ENCODE measurements around the gene UBE2L6. TPM values are rescaled to one million over a fixed set of nuclear protein-coding genes. Genes with fewer than 3 reads are reported as not detected.

The UBE2L6 gene
- total and polyA plus RNA-seq, 8 donors: 56.1 to 109 (median 63.8) TPM

DNA sequence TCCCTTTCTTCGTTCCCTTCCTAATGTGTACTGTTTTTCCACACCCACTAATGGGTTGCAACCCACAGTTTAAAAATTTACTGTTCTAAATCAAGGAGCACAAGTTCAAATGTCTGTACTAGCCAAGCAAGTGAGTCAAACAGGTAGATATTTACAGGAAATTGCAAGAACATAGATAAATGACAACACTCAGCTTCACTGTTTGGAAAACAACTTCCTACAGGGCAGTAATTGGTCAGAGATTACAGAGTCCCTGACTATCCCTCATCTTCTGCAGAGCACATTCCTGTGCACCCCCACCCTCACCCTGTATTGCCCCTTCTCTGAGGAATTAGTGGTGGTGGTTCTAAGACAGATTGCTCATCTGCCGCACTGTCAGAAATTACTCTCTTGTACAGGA is 31.9 kb upstream of the UBE2L6 start:
- H3K27ac ChIP-seq: peak overlapping the region; percentile 69 to 72
- no peaks in the 10 kb centered on the region for H3K27me3 ChIP-seq
- TF ChIP-seq, protein P1, sequence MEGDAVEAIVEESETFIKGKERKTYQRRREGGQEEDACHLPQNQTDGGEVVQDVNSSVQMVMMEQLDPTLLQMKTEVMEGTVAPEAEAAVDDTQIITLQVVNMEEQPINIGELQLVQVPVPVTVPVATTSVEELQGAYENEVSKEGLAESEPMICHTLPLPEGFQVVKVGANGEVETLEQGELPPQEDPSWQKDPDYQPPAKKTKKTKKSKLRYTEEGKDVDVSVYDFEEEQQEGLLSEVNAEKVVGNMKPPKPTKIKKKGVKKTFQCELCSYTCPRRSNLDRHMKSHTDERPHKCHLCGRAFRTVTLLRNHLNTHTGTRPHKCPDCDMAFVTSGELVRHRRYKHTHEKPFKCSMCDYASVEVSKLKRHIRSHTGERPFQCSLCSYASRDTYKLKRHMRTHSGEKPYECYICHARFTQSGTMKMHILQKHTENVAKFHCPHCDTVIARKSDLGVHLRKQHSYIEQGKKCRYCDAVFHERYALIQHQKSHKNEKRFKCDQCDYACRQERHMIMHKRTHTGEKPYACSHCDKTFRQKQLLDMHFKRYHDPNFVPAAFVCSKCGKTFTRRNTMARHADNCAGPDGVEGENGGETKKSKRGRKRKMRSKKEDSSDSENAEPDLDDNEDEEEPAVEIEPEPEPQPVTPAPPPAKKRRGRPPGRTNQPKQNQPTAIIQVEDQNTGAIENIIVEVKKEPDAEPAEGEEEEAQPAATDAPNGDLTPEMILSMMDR (IDR thresholded peaks at IDR 0.05): no peak
- H3K9me3 ChIP-seq: no peaks in the 10 kb centered on the region
- no peak for ATAC-seq
- peaks cover 0 to 10% of the 10 kb centered on the region in 2 donors for H3K36me3 ChIP-seq
- peaks cover 9 to 21% of the 10 kb centered on the region in 2 donors for H3K4me1 ChIP-seq
- no peak for DNase-seq
- intact Hi-C loops (cut with DNase I): no loop called here
- peak overlapping the region in 1 of 2 donors; percentile 56 for H3K4me3 ChIP-seq

DNA sequence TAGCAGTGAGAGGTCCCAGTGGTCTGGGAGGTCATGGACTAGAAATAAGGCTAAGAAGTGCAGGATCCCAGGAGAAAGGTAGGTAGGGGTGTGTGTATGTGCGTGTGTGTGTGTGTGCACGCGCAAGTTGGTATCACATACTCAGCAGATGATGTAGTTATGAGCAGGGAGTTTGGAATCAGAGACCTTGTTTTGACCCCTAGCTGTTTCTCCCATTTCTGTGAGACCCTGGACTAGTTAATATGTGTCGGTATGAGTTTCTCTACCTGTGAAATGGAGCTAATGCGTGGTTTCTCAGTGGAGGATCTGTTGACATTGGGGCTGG is 31.3 kb upstream of the UBE2L6 start:
- peak in 1 of 4 donors; percentile 45 for DNase-seq
- no peaks in the 10 kb centered on the region for H3K9me3 ChIP-seq
- intact Hi-C loops (cut with DNase I): no loop called here

DNA sequence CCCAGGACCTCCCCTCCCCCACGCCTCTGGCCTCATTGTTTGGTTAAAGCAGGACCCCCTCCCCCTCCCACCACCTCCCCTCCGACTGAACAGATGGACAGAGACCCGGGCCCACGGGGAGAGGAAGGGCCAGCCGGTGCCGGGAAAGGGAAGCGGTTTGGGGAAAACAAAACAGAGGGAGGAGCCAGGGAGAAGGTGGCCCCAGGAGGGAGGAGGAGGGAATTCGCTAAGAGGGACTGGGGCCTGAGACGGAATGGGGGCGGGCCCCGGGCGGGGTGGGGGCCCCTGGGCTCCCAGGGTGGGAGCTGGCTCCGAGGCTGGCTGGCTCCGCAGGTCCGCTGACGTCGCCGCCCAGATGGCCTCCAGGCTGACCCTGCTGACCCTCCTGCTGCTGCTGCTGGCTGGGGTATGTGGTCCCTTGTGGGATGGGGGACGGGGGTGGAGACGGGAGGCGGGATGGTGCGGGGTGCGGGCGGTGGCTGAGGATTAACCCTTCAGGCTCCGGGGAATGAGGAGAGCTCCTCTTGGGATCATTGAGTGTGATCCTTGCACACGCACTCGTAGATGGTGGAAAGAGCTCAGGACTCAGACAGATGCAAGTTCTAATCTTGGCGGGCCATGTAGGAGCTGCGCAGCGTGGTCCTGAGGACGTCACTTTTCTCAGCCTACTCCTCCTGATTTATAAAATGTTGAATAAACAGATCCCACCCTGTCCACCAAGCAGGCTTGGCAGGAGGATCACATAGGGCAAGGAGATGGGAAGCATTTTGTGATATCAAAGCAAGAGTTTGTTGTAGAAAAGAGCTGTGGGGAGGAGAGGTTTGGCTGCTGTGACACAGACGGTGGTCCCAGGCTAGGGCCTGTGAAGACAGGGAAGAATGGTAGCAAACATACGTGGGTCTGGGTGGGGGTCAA is 30.7 kb upstream of the UBE2L6 start:
- Histone ChIP-seq H3K9me3 (no peaks in the 10 kb centered on the region), H3K27ac (peak overlapping the region; percentile 69 to 72), H3K27me3 (no peaks in the 10 kb centered on the region), H3K4me1 (peaks cover 9 to 16% of the 10 kb centered on the region in 2 donors), H3K4me3 (peak overlapping the region; percentile 52 to 56), H3K36me3 (peaks cover 0 to 10% of the 10 kb centered on the region in 2 donors)
- intact Hi-C loops (cut with DNase I): no loop called here
- TF ChIP-seq, protein P1 (IDR thresholded peaks at IDR 0.05): no peak
- ATAC-seq (peak; percentile 98), DNase-seq (peak; percentile 83 to 92 (median 85))

More for the DNA sequence above, 31.3 kb upstream of the UBE2L6 start:
- TF ChIP-seq, protein P1 (IDR thresholded peaks at IDR 0.05): no peak
- Histone ChIP-seq H3K27me3 (no peaks in the 10 kb centered on the region), H3K4me1 (peaks cover 9 to 21% of the 10 kb centered on the region in 2 donors), H3K4me3 (peak overlapping the region; percentile 52 to 56), H3K36me3 (peaks cover 0 to 10% of the 10 kb centered on the region in 2 donors), H3K27ac (peak overlapping the region; percentile 69 to 72)
- ATAC-seq: no peak

DNA sequence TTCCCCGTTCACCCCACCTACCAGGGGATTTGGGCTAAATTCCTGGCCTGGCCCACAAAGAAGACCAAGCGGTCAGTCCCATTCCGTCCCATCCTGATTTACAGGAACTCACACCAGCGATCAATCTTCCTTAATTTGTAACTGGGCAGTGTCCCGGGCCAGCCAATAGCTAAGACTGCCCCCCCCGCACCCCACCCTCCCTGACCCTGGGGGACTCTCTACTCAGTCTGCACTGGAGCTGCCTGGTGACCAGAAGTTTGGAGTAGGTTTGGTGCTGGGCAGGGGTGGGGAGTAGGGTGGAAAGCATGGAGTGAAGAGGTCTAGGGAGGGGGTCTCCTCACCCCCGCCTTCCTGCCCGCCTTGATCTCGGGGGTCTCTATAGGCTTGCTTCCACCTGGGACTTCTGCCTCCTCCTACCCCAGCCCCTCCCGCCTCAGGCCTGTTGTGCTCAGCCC is 30.0 kb upstream of the UBE2L6 start, which contains the start of gene SERPING1:
SERPING1 (plus strand) TSS at position 225 of the 455 bp plus-strand sequence. CDS start 586 bp downstream, outside the sequence.
- intact Hi-C loops (cut with DNase I): no loop called here
- Histone ChIP-seq H3K27ac (peak within 1 kb of the TSS; percentile 69 to 72), H3K36me3 (peaks cover 0 to 5% of the 10 kb centered on the region in 2 donors), H3K27me3 (no peaks in the 10 kb centered on the region), H3K4me3 (peak within 1 kb of the TSS; percentile 52 to 56), H3K9me3 (no peaks in the 10 kb centered on the region), H3K4me1 (peaks cover 9 to 16% of the 10 kb centered on the region in 2 donors)
- TF ChIP-seq, protein P1 (IDR thresholded peaks at IDR 0.05): no peak
- ATAC-seq (peak; percentile 77), DNase-seq (peak in 3 of 4 donors; percentile 38 to 62 (median 45))

DNA sequence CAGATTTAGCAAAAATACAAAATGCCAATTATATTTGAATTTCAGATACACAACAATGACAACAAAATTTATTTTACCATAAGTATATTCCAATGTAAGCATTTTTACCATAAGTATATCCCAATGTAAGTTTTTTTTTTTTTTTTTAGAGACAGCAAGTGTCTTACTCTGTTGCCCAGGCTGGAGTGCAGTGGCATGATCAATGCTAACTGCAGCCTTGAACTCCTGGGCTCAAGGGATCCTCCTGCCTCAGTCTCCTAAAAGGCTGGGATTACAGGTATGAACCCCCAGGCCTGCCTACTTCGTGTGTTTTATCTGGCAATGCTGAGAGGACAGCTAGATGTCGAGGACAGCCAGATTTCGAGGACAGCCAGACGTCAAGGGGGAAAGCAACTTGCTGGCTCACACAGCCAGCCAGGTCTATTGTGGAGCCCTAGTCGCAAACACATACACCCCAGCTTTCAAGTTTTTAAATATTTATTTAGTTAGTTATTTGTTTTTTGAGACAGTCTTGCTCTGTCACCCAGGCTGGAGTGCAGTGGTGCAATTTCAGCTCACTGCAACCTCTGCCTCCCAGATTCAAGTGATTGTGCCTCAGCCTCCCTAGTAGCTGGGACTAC is 28.9 kb upstream of the UBE2L6 start:
- Histone ChIP-seq H3K27me3 (no peaks in the 10 kb centered on the region), H3K4me1 (peaks cover 9 to 16% of the 10 kb centered on the region in 2 donors), H3K36me3 (no peaks in the 10 kb centered on the region), H3K4me3 (no peak overlapping the region), H3K9me3 (no peaks in the 10 kb centered on the region), H3K27ac (no peak overlapping the region)
- TF ChIP-seq, protein P1 (IDR thresholded peaks at IDR 0.05): no peak
- ATAC-seq (no peak), DNase-seq (no peak)
- intact Hi-C loops (cut with DNase I): no loop called here
